ENCODE data around the gene PRKACG. TPM values are rescaled to one million over a fixed set of nuclear protein-coding genes. Genes with fewer than 3 reads are reported as not detected.

Gene PRKACG
- total and polyA plus RNA-seq, 2 experiments from 2014 or later = not detected

GRCh38 chr9:69023650-69024049 is 9.7 kb upstream of the PRKACG start (continued):
- no peak for TF ChIP-seq ZNF462 (CRISPR knock-in tag; IDR thresholded peaks at IDR 0.05)

DNA sequence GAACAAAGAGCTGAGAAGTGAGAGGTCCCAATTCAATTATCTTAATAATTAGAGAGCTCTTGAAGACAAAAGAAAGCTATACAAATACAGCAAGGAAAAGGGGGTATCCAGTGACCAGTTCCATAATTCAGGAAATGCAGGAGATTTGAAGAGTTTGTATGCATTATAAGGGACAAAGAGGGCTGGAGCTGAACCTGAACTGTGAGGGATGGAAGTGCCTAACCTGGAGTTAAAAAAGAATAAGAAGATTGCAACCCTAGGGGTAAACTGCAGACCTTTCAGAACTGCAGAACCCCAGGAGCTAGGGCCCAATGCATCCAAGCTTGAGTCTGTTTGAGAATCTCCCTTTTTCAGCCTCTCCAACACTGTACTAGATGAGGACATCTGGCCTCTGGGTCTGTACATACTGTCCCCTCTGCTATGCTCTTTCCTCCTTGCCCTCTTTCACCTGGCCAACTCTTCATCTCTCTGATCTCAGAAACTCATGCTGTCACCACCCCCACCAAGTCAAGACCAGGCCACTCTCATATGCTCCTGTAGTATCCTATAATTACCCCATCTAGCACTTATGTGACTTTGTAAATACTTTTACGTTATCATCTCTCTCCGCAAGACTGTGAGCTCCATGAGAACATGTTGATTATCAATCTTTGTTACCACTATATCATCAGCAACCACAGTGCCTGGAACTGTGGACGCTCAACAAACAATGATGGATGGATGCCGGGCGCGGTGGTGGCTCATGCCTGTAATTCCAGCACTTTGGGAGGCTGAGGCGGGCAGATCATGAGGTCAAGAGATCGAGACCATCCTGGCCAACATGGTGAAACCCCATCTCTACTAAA is 6.6 kb upstream of the PRKACG start:
- H3K4me1 ChIP-seq (ENCODE audit: insufficient read depth) = peaks cover 20% of the 10 kb centered on the region
- Mint-ChIP-seq H3K9me3 (no peaks in the 10 kb centered on the region; the same call in 2 of the 3 replicates), H3K4me1 (peaks cover 34% of the 10 kb centered on the region), H3K27me3 (ENCODE audit: insufficient read depth, low read depth, poor library complexity) (peaks cover 4% of the 10 kb centered on the region), H3K27ac (no peak overlapping the region), H3K36me3 (ENCODE audit: low read depth) (no peaks in the 10 kb centered on the region), H3K4me3 (no peak overlapping the region)
- TF ChIP-seq EZH2 (IDR thresholded peaks at IDR 0.05; ENCODE audit: low read depth, unreplicated experiment) (no peak), CTCF (conservative IDR thresholded peaks at IDR 0.05; ENCODE audit: low read depth in 2 of 2) (no peak), ZNF462 (CRISPR knock-in tag; IDR thresholded peaks at IDR 0.05) (no peak), EZH2phosphoT487 (IDR thresholded peaks at IDR 0.05; ENCODE audit: unreplicated experiment) (no peak), ZNF331 (CRISPR knock-in tag; IDR thresholded peaks at IDR 0.05; ENCODE audit: low read depth) (no peak), POLR2AphosphoS5 (IDR thresholded peaks at IDR 0.05; ENCODE audit: low read depth) (no peak)
- H3K79me2 ChIP-seq (replicated peaks; ENCODE audit: insufficient read depth) = no peaks in the 10 kb centered on the region
- no peak for DNase-seq (ENCODE audit: low spot score)
- H4K20me1 ChIP-seq (replicated peaks; ENCODE audit: insufficient read depth) = no peaks in the 10 kb centered on the region
- peak overlapping the region; percentile 69; the same call in 1 of the 2 replicates for H2AFZ ChIP-seq
- peaks cover 4% of the 10 kb centered on the region; the same call in 1 of the 2 replicates for H3F3A ChIP-seq (replicated peaks; ENCODE audit: low read depth)
- ATAC-seq = no peak
- H3K27ac ChIP-seq (ENCODE audit: low read depth) = no peak overlapping the region
- H3K9me2 ChIP-seq (ENCODE audit: insufficient read depth) = no peaks in the 10 kb centered on the region; the same call in 1 of the 2 replicates
- no peak overlapping the region for H3K4me2 ChIP-seq
- no peaks in the 10 kb centered on the region for H3K27me3 ChIP-seq (ENCODE audit: insufficient read depth)
- H3K36me3 ChIP-seq (ENCODE audit: insufficient read depth) = no peaks in the 10 kb centered on the region
- no peak overlapping the region for H3K4me3 ChIP-seq
